ENCODE data around the gene DIP2B.
"Not testable (repeated sequence)": the region's sequence is repeated elsewhere in the genome, so short reads cannot be mapped to it uniquely, and the experiment has no call there.

DIP2B gene

DNA sequence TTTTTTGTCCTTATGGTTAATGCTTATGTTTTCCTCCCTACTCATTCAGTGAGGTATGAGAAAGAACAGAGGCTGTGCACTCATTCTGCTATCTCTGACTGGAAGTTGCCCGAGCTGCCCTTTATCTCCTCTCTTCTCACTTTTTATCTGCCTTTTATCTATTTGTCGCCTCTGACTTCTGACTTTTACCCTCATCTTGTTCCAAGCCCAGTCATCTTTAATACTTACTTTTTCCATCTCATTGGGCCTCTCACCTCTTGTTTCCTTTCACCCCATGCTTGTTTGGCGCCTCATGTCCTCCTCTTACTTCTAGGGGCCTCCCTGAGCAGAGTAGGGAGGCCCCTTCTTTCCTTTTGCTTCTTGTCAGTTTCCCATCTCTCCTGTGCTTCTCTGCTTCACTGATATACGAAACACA is 50.7 kb downstream of the DIP2B start:
- no peak for DNase-seq

DNA sequence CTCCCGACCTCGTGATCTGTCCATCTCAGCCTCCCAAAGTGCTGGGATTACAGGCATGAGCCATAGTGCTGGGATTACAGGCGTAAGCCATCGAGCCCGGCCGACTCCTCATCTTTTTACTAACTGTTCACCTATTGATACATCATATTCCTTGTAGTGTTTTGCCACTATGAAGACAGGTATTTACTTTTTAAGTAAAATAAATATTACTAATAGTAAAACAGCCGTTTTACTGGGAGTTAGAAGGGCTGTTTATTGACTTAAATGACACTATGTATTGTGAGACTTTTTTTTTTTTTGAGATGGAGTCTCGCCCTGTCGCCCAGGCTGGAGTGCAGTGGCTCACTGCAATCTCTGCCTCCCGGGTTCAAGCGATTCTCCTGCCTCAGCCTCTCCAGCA is 51.5 kb downstream of the DIP2B start:
- DNase-seq: no peak

DNA sequence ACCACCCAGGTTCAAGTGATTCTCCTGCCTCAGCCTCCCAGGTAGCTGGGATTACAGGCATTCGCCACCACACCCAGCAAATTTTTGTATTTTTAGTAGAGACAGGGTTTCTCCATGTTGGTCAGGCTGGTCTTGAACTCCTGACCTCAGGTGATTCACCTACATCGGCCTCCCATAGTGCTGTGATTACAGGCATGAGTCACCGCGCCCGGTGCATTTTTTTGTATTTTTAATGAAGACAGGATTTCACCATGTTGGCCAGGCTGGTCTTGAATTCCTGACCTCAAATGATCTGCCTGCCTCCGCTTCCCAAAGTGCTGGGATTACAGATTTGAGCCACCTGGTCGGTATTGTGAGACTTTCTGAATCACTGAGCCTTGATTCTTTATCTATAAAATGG is 52.0 kb downstream of the DIP2B start:
- not testable (repeated sequence) for DNase-seq

DNA sequence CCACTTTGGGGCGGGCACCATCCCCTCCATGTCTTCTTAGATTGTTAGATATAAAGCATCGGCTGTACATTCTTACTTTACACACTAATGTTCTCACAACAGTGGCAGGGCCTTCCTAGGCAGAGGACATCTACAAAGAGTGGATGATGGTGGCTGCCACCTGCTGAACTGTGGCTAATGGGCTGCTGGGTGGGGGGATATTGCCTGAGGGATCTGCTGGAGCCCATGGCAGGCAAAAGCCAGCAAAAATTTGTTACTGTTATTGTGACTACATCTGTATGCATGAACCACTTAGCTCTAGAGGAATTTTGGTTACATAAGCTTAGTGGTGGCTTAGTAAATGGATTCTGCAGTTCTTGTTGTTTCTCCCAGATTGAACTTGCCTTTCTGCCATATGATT is 52.6 kb downstream of the DIP2B start:
- DNase-seq: no peak

DNA sequence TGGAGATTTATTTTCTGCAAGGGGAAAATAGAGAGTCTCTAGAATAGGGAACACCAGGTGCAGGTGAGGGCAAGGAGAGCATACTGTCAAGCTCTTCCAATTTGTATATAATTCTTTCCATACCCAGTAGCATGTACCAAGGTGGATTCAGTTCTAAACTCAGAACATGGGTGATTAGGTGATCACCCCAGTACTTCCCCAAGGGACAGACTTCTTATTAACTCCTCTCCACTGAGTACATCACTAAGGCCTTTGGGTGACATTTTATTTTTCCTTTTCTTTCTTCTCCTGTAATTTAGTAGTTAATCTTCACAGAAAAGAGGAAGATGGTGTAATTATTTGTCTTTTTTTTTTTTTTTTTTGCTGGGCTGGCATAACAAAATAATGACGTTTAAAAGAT is 54.2 kb downstream of the DIP2B start:
- no peak for DNase-seq

DNA sequence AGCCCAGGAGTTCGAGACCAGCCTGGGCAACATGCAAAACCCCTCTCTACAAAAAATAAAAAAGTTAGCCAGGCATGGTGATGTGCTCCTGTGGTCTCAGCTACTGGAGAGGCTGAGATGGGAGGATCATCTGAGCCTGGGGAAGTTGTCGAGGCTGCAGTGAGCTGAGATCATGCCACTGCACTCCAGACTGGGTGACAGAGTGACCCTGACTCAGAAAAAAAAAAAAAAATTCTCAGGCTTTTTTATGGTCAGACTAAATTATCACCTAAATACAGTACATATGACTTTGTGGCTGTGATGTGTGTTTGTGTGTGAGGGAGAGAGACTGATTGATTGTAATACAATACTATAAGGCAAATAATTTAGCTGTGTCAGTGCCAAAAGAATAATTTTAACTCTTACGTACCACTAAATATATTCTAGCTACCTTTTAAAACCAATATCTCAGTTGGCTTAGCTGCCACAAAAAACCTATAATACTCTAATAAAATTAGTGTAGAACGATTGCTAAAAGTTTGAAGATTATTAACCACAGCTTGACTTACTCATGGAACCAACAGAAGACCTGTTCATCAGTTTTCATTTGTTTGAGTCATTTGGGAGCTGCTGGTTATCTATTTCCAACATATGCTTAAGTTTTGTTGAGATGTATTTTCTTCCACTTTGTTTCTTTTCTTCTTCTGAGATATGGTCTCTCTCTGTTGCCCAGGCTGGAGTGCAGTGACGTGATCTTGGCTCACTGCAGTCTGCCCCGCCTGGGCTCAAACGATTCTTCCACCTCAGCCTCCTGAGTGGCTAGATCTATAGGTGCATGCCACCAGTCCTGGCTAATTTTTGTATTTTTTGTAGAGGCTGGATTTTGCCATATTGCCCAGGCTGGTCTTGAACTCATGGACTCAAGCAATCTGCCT is 58.0 kb downstream of the DIP2B start:
- DNase-seq: no peak

DNA sequence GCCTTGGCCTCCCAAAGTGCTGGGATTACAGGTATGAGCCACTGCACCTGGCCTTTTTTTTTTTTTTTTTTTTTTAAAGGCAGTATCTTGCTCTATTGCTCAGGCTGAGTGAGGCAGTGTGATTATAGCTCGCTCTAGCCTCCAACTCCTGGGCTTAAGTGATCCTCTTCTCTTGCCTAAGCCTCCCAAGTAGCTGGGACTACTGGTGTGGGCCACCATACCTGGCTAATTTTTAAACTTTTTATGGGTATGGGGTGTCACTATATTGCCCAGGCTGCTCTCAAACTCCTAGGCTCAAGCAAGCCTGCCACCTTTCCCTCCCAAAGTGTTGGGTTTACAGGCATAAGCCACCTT is 58.6 kb downstream of the DIP2B start:
- no peak for DNase-seq

DNA sequence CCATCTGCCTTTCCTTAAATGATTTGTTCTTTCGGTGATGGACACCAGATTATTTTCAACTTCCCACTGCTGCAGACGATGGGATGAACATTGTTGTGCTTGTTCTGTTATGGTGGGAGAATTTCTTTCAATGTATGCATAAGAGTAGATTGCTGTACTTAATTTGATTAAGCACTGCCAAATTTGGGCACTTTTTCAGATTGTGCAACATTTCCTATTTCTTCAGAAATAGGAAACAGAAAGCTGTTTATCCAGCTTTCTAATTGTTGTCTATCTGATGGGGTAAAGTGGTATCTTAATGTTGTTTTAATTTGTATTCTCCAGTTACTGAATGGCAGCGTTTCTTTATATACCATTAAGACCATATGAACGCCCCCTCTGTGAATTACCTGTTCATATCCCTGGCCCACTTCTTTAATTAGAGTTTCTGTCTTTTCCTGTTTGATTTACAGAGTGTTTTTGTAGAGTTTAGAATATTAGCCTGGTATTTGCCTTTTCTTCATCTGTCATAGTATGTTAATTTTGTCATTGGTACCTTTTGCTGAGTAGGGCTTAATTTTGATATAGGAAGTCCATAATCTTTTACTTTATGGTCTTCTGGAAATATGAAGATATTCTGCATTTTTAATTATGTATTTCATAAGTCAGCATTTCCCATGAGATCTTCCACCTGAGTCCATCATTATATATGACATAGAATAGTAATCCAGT is 59.6 kb downstream of the DIP2B start:
- no peak for DNase-seq

DNA sequence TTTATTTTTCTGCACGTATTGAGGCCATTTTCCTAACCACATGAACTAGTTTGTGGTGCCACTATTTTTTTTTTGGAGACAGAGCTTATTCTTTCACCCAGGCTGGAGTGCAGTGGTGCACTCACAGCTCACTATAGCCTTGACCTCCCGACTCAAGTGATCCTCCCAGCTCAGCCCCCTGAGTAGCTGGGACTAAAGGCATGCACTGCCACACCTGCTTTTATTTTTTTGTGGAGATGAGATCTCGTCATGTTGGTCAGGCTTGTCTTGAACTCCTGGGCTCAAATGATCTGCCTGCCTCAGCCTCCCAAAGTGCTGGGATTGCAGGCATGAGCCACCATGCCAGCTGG is 60.1 kb downstream of the DIP2B start:
- DNase-seq: no peak

DNA sequence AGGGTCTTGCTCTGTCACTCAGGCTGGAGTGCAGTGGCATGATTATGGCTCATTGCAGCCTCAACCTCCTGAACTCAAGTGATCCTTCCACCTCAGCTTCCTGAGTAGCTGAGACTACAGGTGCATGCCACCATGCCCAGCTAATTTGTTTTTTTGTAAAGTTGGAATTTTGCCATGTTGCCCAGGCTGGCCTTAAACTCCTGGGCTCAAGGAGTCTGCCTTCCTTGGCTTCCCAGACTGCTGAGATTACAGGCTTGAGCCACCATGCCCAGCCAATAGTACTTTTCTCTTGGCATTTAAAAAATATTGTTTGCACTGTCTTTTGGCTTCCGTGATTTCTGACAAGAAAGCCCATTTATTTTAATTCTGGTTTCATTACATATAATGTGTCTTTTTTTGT is 61.3 kb downstream of the DIP2B start:
- no peak for DNase-seq

DNA sequence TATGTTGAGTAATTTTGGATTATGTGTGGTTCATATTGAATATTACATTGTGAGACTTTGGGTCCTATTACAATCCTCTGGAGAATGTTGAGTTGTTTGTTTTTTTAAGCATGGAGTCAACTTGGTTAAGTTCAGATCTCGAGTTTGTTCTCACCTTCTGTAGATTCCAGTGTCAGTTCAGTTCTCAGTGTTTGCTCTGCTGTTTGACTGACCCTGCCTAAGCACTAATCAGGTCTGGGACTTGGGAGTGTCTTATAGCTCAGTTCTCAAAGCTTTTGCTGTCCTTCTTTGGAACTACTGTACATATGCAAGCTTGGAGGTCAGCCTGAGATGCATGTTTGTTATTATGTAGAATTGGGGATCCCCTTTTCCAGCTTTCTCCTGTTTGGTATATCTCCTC is 63.1 kb downstream of the DIP2B start:
- no peak for DNase-seq

DNA sequence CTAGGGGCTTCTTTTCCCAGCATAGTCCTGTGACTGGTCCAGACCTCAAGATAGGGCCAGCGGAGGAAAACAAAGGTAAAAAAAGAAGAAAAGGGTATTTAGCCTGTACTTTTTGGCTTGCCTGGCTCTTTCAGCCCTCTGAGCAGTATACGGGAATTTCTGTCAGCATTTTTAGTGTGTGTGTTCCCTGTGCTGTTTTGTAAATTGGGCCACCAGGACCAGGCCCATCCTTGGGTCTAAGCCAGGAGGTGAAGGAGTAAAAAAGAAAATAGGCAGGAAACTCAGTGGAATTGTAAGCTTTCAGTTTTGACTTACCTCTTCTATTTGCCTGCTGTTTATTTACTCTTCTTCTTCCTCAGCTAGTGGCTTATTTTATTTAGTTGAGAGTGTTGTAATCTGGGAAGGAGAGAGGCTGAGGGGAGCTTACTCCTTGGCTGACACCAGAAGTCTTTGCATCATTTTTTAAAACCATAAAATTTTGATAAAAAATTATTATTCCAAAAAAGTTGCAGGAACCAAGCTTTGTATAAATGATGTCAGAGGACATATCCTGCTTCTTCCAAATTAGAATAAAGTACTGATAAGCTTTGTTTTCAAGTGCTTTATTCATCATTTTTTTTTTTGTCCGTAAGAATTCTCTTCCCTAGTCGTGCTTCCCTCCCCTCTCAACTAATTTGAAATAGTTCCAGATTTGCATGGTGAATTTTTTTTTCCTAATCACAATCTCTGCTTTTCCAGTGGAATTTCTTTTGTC is 63.7 kb downstream of the DIP2B start:
- DNase-seq: no peak

DNA sequence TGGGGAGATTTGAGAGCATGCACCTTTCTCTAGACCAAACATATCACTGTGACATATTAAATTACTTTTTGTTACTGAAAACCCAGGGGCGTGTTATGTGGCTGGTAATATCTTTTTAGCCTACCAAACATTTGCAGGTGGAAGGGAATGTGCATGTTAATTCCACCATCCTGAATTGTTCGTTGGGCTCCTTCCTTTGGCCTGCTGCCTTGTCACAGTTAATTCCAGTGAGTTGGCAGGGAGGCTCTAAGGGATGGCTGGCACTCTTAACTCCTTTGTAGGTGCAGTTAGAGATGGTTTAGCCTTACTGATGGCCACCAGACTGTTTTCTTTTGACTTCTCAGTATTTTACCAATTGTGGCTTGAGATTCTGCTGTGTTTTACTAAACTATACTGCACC is 64.5 kb downstream of the DIP2B start:
- no peak for DNase-seq

DNA sequence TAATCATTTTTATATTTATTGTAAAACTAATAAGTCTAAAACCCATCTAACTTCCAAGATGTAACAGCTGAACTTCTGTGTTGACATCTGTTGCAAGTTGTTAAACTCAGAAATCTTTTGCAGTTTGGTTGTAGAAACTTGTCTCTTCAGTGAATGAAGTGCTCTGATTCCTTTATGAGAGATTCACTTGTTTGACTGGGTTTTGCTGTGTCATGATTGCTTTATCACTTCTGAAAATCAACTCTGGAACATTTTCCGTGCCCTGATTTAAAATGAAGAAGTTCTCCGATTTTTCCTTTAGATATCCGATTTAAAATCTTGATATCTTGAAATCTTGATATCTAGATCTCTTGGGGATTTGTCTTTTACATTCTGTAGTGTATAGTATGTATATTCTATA is 65.1 kb downstream of the DIP2B start:
- no peak for DNase-seq

DNA sequence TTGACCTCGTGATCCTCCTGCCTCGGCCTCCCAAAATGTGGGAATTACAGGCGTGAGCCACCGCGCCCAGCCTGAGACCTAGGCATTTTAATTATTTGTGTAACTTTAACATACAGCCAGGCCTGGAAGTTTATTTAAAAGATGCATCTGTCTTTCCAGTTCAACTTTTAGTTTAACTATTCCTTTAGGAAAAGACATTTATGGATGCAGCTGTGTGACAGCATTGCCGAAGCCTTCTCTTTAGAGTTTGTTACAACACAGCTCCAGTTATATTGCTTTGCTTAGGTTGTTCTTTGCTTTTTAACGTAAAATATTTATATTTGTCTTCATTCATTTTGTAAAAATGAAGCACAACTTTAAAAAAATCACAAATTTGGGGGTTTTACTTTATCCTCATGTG is 67.0 kb downstream of the DIP2B start:
- DNase-seq: no peak

DNA sequence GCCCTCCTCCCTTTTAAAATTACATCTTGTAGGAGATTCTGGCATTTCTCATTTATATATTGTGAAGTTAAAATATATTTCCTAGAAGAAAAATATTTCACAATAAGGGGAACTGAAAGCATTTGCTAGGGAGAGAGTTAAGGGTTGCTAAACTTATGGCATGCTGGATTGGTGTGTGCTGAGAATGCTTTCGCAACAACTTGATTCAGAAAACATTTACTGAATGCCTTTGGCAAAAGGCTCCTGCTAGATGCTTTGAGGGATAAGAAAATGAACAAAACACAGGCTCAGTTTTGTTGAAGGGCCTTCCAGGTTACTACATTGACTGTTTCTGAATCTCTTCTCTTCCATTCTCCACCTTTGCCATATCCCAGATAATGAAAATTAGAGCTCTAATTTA is 67.5 kb downstream of the DIP2B start:
- no peak for DNase-seq

DNA sequence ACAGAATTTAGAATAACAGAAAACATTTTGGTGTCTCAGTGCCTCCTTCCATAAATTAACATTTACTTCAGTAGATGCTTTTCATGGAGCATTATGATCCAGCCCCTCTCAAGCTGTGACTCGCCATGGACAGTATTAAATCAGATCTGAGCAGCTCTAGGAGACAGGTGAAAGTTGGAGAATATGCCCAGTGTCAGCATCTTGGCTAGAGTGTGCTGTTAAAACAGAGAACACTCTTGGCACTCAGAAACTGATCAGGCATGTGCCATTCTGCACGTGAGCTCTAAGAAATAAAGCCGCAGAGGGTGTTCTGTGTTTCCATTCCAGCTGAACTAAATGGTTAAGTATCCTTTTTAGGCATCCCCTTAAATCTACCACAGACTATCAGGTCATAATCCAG is 68.0 kb downstream of the DIP2B start:
- DNase-seq: no peak

DNA sequence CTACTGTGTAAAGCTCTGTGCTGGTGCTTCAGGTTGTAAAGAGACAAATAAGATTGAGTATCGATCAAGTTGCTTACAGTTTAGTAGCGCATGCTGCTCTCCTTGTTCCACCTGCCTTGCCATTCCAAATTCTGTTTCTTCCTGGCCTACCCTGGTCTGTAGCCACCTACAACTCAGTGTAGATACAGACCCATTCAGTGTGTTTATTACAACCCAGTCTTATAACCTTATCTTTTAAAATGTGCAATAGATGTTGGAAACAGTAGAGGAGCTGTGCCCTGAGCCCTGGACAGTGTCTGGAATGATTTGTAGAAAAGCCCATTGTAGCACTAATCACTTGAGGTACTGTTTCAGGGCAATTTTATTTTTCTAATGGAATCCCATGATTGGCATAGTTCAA is 68.5 kb downstream of the DIP2B start:
- DNase-seq: no peak

DNA sequence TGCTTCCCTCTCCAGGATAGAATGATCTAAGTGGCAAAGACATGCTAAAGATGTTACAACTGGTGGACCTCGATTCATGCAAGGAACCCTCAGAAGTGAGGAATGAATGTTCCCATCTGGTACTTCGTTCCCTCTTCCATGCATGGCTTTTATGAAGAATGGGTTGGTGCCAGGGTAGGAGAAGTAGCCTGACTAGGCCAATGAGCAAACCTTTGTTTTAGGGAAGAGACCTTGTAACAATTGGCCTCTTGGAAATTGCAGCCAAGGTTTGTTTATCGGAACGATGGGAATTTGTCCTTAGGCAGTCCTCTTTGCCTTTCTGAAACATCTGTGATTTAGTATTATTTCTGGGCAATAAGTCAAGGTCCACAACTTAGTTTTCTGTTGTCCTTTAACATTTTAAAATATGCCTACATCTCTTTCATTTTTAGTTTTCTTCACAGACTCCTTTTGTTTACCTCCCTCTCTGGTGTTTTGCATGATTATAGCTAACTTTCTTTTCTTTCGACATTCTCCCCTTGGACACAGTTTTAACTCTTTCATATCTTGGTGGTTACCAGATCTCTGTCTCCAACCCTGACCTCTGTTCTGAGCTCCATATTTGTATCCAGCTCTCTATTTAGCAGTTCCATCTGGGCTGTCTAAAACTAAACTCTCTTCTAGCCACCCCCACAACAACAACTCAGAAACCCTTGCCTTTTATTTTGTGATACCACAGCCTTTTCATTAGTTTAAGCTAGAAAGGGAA is 70.0 kb downstream of the DIP2B start:
- DNase-seq: no peak

DNA sequence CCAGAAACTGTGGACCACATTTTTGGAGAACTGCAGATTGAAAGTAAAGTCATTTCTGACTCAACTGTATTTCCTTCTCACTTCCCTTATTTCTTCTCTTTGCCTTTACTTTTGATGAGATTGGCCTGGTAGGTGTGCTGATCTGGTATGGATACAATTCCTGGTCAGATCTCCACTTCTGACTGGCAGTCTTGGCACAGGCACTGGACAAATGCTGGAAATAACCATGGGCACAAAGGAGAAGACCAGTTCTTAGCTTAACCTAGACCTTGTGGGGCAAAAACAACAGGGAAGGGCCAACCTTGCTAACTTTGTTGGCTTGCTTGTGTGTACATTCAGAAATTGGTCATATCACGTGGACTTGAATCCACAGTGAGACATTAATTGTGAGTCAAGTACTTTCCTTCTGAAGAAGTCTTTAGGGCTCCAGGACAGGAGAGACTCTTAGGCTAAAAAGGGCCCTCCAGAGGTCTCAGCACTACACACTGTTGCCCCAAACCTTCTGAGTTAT is 75.0 kb downstream of the DIP2B start:
- no peak for DNase-seq

DNA sequence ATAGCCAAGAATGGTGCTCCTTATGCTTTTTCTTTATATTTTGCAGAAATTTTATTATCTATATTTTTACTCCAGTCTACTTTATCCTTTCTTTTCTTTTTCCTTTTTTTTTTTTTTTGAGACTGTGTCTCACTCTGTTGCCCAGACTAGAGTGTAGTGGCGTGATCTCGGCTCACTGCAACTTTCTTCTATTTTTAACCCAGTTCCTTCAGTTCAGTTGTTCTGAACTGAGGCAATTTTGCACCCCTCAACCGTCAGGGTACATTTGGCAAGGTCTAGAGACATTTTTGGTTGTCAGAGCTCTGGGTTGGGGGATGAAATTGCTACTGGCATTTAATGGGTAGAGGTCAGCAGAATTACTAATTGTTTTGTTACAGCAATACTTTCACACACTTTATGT is 75.7 kb downstream of the DIP2B start:
- no peak for DNase-seq

DNA sequence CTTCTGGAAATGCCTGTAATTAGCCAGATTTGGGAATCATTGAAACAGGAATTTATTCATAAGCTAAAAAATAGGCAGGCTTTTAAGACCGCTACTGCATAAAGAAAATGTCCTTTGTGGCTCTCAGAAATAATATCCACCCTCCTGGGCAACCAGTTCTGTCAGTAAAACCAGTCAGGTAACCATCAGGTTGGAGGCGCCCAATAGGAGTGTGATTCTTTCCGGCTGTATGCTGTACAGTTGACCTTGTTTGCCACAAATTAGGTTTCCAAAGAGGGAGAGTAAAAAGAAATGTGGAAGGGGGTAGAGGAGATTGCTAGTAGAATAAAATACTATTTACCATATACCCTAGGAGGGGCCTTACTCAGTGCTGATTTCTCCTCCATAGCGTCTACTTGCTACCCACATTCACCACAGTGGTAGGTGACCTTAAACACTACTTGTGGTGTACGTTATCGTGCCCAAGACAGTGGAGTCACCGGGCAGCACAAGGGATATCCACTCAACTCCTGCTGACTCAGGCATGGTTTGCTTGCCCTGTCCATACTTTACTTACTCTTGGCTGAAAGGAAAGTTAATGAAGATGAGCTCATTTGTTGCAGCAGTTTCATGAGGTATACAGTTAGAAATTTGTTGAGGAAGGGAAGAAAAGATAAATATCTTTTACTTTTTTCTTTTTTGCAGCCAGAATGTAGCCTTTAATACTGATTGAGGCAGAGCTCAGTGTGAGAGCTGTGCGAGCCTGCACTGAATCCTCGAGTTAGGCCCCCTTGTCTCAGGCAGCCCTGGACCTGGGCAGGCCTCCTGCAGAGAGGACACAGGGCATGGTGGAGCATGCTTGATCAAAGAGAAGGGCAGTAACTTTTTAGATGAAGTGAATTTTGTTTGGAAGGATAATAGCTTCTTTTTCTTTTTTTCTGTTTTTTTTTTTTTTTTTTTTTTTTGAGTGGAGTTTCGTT is 76.7 kb downstream of the DIP2B start:
- no peak for DNase-seq
